DND-41 (cell line): ENCODE data around the gene BPIFA2.

Experiments used
- ATAC-seq: fragments of 200-7000 bp; cut with Tn5 transposase; 3 replicates; pipeline ENCODE4 v1.9.1; 2021; ENCODE audit warnings: low read depth; ENCODE audit not compliant: insufficient read depth
- DNase-seq: peaks from one replicate; pipeline ENCODE4 v3.0.0-alpha.2; 2020
- H2AFZ ChIP-seq: 2 replicates; pipeline ENCODE4 v1.6.0; 2012; ENCODE audit warnings: low read depth, low read length
- H3K27ac ChIP-seq: 2 replicates; pipeline ENCODE4 v1.5.1; 2012; ENCODE audit warnings: low read length, inconsistent platforms
- H3K27me3 ChIP-seq: fragments of 200-600 bp; sonication (generic); 2 replicates; pipeline ENCODE4 v1.6.0; 2012; ENCODE audit warnings: low read length, mild to moderate bottlenecking, inconsistent platforms; ENCODE audit not compliant: insufficient read depth, poor library complexity
- H3K36me3 ChIP-seq: 2 replicates; pipeline ENCODE4 v1.5.1; 2012; ENCODE audit warnings: low read length, inconsistent platforms; ENCODE audit not compliant: insufficient read depth
- H3K4me1 ChIP-seq: 2 replicates; pipeline ENCODE4 v1.5.1; 2012; ENCODE audit warnings: mild to moderate bottlenecking, low read length; ENCODE audit not compliant: insufficient read depth
- H3K4me2 ChIP-seq: 2 replicates; pipeline ENCODE4 v1.6.0; 2012; ENCODE audit warnings: mild to moderate bottlenecking, moderate library complexity, low read length, inconsistent platforms; ENCODE audit not compliant: insufficient read depth
- H3K4me3 ChIP-seq, 2 experiments: fragments of 200-600 bp in 1 of 2; shearing (Covaris generic) in 1 of 2; 2 replicates each; pipeline ENCODE4 v1.5.1; 2012 to 2016; ENCODE audit warnings: inconsistent platforms in 2 of 2, low read length in 2 of 2, mild to moderate bottlenecking in 2 of 2, low read depth in 1 of 2, moderate library complexity in 1 of 2
- H3K79me2 ChIP-seq: 2 replicates; pipeline ENCODE4 v1.6.0; 2012; ENCODE audit warnings: low read length, inconsistent platforms; ENCODE audit not compliant: insufficient read depth
- H3K9ac ChIP-seq: 2 replicates; pipeline ENCODE4 v1.6.0; 2012; ENCODE audit warnings: low read depth, mild to moderate bottlenecking, inconsistent platforms, low read length, moderate library complexity
- H3K9me3 ChIP-seq: 2 replicates; pipeline ENCODE4 v1.5.1; 2012; ENCODE audit warnings: low read length, moderate library complexity, mild to moderate bottlenecking, inconsistent platforms; ENCODE audit not compliant: insufficient read depth, severe bottlenecking
- H4K20me1 ChIP-seq: 2 replicates; pipeline ENCODE4 v1.6.0; 2012; ENCODE audit warnings: low read length; ENCODE audit not compliant: insufficient read depth
- EZH2 ChIP-seq: IDR thresholded peaks from 3 replicates; pipeline ENCODE4 v1.6.1; 2012; ENCODE audit warnings: borderline replicate concordance, low read depth, mild to moderate bottlenecking, moderate library complexity, low read length, inconsistent platforms; ENCODE audit not compliant: severe bottlenecking
- TF ChIP-seq, protein P1 (sequence below): IDR thresholded peaks from 2 replicates; pipeline ENCODE4 v1.5.1; 2012; ENCODE audit warnings: borderline replicate concordance, low read length, moderate library complexity, mild to moderate bottlenecking; ENCODE audit not compliant: poor library complexity, severe bottlenecking; ENCODE audit errors: extremely low read depth

The BPIFA2 gene

DNA sequence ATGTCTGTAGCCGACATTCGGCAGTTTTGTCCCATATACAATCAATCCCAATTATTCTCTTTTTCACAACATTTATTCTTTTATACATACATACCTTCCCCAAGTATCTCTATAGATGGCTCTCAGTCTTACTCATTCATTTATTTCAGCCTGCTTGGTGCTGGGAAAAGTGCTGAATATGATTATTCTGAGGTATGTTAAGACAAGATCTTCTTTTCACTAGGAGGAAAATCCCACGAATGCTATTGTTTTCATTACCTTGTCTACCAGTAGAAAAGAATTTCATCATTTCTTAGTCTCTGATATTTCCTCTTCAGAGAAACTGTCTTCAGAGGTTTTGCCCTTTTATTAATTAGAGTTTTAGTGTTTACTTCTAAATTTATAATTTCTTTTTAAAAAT lies 35.5 kb downstream of the BPIFA2 start:
- no peaks in the 10 kb centered on the region for H3K4me1 ChIP-seq
- H3K9me3 ChIP-seq: no peaks in the 10 kb centered on the region
- H3K27ac ChIP-seq: no peak overlapping the region
- TF ChIP-seq, protein P1, sequence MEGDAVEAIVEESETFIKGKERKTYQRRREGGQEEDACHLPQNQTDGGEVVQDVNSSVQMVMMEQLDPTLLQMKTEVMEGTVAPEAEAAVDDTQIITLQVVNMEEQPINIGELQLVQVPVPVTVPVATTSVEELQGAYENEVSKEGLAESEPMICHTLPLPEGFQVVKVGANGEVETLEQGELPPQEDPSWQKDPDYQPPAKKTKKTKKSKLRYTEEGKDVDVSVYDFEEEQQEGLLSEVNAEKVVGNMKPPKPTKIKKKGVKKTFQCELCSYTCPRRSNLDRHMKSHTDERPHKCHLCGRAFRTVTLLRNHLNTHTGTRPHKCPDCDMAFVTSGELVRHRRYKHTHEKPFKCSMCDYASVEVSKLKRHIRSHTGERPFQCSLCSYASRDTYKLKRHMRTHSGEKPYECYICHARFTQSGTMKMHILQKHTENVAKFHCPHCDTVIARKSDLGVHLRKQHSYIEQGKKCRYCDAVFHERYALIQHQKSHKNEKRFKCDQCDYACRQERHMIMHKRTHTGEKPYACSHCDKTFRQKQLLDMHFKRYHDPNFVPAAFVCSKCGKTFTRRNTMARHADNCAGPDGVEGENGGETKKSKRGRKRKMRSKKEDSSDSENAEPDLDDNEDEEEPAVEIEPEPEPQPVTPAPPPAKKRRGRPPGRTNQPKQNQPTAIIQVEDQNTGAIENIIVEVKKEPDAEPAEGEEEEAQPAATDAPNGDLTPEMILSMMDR: no peak
- TF ChIP-seq EZH2: no peak
- H3K4me3 ChIP-seq: no peak overlapping the region
- no peak overlapping the region for H3K9ac ChIP-seq
- H3K27me3 ChIP-seq: peaks cover 13% of the 10 kb centered on the region
- no peak for DNase-seq
- H4K20me1 ChIP-seq: 0 out of 2 replicates have a peak, but pooled peaks cover under 1% of the 10 kb centered on the region
- no peaks in the 10 kb centered on the region for H3K36me3 ChIP-seq
- H3K79me2 ChIP-seq: no peaks in the 10 kb centered on the region
- H2AFZ ChIP-seq: no peak overlapping the region
- no peak overlapping the region for H3K4me2 ChIP-seq
- ATAC-seq: no peak

DNA sequence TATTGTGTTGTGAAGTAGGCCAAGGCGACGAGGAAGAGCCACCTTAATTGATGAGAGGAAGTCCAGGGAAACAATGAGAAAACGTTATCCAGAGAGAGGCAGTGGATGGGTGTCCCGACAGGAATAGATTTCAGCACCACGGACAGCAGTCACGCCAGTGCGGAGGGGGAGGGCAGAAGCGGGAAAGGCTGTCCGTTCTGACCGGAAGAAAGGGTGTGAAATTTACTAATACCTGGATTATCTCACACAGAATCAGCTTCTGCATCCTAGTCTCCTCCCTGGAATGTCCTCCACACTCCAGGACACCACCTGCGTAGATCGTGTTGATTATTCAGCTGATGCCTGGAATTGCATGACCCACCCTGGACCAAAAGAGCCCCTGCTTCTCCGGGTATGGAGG lies 41.8 kb downstream of the BPIFA2 start:
- Histone ChIP-seq H2AFZ (no peak overlapping the region), H3K36me3 (no peaks in the 10 kb centered on the region), H4K20me1 (no peaks in the 10 kb centered on the region), H3K9ac (no peak overlapping the region), H3K79me2 (no peaks in the 10 kb centered on the region), H3K27ac (no peak overlapping the region), H3K4me2 (no peak overlapping the region), H3K27me3 (peaks cover 3% of the 10 kb centered on the region), H3K9me3 (no peaks in the 10 kb centered on the region), H3K4me1 (no peaks in the 10 kb centered on the region), H3K4me3 (no peak overlapping the region)
- TF ChIP-seq, protein P1: no peak
- no peak for TF ChIP-seq EZH2
- DNase-seq: peak; percentile 68
- ATAC-seq: peak; percentile 61; the same call in 1 of the 3 replicates

DNA sequence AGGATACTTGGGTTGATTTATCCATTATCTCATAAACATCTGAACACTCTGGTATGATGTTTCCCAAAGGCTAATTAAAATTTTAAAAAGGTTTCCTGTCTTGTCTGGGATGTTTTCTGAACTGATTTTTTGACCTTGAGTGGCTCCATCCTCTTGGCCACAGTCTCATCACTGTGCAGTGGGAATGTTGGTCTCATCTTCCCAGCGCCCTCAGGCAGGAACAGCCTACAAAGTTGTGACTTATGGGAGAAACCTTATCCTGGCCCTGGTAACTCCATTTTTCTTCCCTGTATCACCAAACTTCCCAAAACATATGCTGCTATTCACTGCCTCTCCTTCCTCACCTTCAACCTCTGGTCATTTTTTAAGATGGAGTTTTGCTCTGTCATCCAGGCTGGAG lies 42.4 kb downstream of the BPIFA2 start:
- H3K36me3 ChIP-seq: no peaks in the 10 kb centered on the region
- TF ChIP-seq, protein P1: no peak
- no peak for TF ChIP-seq EZH2
- no peak overlapping the region for H2AFZ ChIP-seq
- H3K4me3 ChIP-seq: no peak overlapping the region
- H3K9me3 ChIP-seq: no peaks in the 10 kb centered on the region
- no peaks in the 10 kb centered on the region for H3K4me1 ChIP-seq
- DNase-seq: no peak
- no peak overlapping the region for H3K4me2 ChIP-seq
- H3K9ac ChIP-seq: no peak overlapping the region
- no peak for ATAC-seq
- no peak overlapping the region for H3K27ac ChIP-seq
- no peaks in the 10 kb centered on the region for H3K79me2 ChIP-seq
- no peaks in the 10 kb centered on the region for H4K20me1 ChIP-seq
- peaks cover 5% of the 10 kb centered on the region for H3K27me3 ChIP-seq
